Lung (tissue), 12 donors: ENCODE measurements around the gene LHPP. TPM values are rescaled to one million over a fixed set of nuclear protein-coding genes. Genes with fewer than 3 reads are reported as not detected.
A peak's percentile ranks its signal among the peaks of the same experiment; 100 is the strongest.

Source experiments
- ATAC-seq: fragments of 200-7000 bp; cut with Tn5 transposase; one replicate; pipeline ENCODE4 v1.9.1; 2020; ENCODE audit warnings: moderate number of reproducible peaks; ENCODE audit not compliant: insufficient read depth, low FRiP score
- DNase-seq, 3 donors: peaks; one replicate each; pipeline ENCODE4 v3.0.0-alpha.2; 2013 to 2017
- H3K27ac ChIP-seq, 2 donors: one replicate each; pipeline ENCODE4 v1.5.1; 2013; ENCODE audit warnings: mild to moderate bottlenecking in 2 of 2, moderate library complexity in 2 of 2, control low read depth in 1 of 2, inconsistent platforms in 1 of 2, low read depth in 1 of 2, low read length in 1 of 2
- H3K27me3 ChIP-seq, 3 donors: one replicate each; pipeline ENCODE4 v1.5.1; 2013; ENCODE audit warnings: low read length in 2 of 3; ENCODE audit not compliant: control insufficient read depth in 3 of 3, insufficient read depth in 3 of 3
- H3K36me3 ChIP-seq, 4 donors: one replicate each; pipeline ENCODE4 v1.5.1; 2013; ENCODE audit warnings: low read length in 4 of 4, mild to moderate bottlenecking in 1 of 4, moderate library complexity in 1 of 4; ENCODE audit not compliant: control insufficient read depth in 4 of 4, insufficient read depth in 4 of 4
- H3K4me1 ChIP-seq, 5 donors: one replicate each; pipeline ENCODE4 v1.5.1; 2013; ENCODE audit warnings: low read length in 5 of 5, mild to moderate bottlenecking in 2 of 5, moderate library complexity in 1 of 5; ENCODE audit not compliant: control insufficient read depth in 5 of 5, insufficient read depth in 5 of 5
- H3K4me3 ChIP-seq: one replicate; pipeline ENCODE4 v1.5.1; 2013; ENCODE audit warnings: mild to moderate bottlenecking, control low read depth, moderate library complexity
- H3K9ac ChIP-seq, 2 donors: one replicate each; pipeline ENCODE4 v1.5.1; 2013; ENCODE audit warnings: low read length in 2 of 2, control low read depth in 1 of 2; ENCODE audit not compliant: insufficient read depth in 1 of 2
- H3K9me3 ChIP-seq, 4 donors: one replicate each; pipeline ENCODE4 v1.5.1; 2013; ENCODE audit warnings: low read length in 3 of 4, mild to moderate bottlenecking in 1 of 4, moderate library complexity in 1 of 4; ENCODE audit not compliant: control insufficient read depth in 4 of 4, insufficient read depth in 3 of 4
- WGBS, 2 donors: extraction: QIAGEN DNeasy Blood & Tissue Kit; methylation state at CpG; one replicate each; pipeline ENCODE4 v1.1.7; 2013; 5-methylcytosine and 5-hydroxymethylcytosine counted together
- polyA plus RNA-seq, 2 donors: library from polyadenylated mRNA; stranded (reverse); fragments of 200-250 nt; gene quantifications; one replicate each; pipeline ENCODE4 v1.2.1, GENCODE V29; 2013
- total RNA-seq, 2 donors: library from RNA; depleted of rRNA in 1 of 2; stranded (reverse); fragments of >200 nt in 1 of 2; gene quantifications; one replicate each; pipeline ENCODE4 v1.2.1, GENCODE V29; 2014 to 2021
- TF ChIP-seq, protein P1 (sequence below): IDR thresholded peaks from 2 replicates; pipeline ENCODE4 v1.5.1; 2012; ENCODE audit warnings: mild to moderate bottlenecking; ENCODE audit errors: control extremely low read depth, extremely low read depth
- donor health status: control.
- donor health status: control.
- donor health status: Bipolar disorder and iron deficiency.
- donor health status: healthy.
- donor health status: DM: yes; HTN: yes; CAD: no.

The LHPP gene
- total and polyA plus RNA-seq, 4 donors: 7.1 to 18.6 (median 14.8) TPM

DNA sequence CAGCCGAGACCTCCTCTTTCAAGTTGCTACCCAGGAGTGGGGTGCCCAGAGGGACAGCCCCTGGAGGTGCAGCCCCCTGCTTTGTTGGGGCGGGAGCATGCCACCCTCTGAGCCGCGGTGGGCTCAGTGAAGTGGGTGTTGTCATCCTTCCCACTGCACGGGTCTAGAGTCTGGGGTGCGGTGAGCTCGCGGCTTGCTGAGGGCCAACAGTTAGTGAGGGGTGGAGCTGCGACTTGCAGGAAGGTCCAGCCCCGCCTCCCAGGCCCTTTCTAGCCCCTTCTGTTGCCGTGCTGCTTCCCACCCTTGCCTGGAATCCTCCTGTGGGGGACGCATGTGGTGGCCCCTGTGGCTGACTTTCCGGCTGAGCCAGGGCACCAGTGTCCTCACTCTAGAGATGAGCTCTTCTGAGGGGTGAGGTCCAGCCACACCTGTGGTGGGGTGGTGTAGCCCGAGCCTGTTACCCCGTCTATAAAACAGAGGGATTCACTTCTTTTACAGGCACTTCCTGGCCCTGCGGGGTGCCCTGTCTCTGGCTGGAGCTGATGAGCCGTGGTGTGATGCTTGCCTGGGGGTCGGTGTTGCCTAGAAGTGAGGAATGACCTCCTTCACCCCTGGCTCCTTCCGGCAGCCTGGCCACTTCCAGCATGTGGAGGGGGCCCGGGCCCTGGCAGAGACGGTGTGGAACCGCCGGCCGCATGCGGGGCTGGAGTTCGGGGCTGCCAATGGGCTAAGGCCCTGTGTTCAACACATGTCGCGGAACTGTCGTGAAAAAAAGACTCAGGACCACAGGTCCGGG is 154.6 kb downstream of the LHPP start:
- Histone ChIP-seq H3K9ac (no peak overlapping the region), H3K36me3 (peaks cover 0 to 18% (median 1%) of the 10 kb centered on the region in 4 donors), H3K27me3 (no peaks in the 10 kb centered on the region), H3K4me1 (peaks cover 0 to 31% (median 19%) of the 10 kb centered on the region in 5 donors), H3K27ac (no peak overlapping the region), H3K4me3 (no peak overlapping the region), H3K9me3 (no peaks in the 10 kb centered on the region)
- TF ChIP-seq, protein P1, sequence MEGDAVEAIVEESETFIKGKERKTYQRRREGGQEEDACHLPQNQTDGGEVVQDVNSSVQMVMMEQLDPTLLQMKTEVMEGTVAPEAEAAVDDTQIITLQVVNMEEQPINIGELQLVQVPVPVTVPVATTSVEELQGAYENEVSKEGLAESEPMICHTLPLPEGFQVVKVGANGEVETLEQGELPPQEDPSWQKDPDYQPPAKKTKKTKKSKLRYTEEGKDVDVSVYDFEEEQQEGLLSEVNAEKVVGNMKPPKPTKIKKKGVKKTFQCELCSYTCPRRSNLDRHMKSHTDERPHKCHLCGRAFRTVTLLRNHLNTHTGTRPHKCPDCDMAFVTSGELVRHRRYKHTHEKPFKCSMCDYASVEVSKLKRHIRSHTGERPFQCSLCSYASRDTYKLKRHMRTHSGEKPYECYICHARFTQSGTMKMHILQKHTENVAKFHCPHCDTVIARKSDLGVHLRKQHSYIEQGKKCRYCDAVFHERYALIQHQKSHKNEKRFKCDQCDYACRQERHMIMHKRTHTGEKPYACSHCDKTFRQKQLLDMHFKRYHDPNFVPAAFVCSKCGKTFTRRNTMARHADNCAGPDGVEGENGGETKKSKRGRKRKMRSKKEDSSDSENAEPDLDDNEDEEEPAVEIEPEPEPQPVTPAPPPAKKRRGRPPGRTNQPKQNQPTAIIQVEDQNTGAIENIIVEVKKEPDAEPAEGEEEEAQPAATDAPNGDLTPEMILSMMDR: no peak
- ATAC-seq: no peak
- no peak for DNase-seq
- 90 to 93% methylated on average over 30 of the region's 30 CpGs for WGBS, 2 donors

DNA sequence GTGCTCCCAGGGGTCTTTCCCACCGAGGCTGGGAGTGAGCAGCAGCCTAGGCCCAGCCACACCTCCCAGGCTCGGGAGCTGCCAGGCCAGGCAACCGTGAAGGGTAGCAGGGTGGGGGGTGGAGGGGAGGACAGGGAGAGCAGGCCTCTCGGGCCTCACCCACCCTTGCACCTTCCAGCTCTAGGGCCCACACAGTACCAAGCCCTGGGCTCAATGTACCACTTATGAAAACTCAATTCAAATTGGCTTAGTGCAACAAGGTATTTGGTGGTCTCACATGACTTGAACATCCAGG is 155.2 kb downstream of the LHPP start:
- no peak for ATAC-seq
- 81 to 87% methylated on average over 4 of the region's 4 CpGs for WGBS, 2 donors
- no peak overlapping the region for H3K9ac ChIP-seq
- no peak overlapping the region for H3K4me3 ChIP-seq
- no peak for DNase-seq
- no peaks in the 10 kb centered on the region for H3K9me3 ChIP-seq
- H3K27ac ChIP-seq: no peak overlapping the region
- H3K27me3 ChIP-seq: no peaks in the 10 kb centered on the region
- H3K36me3 ChIP-seq: peaks cover 0 to 20% (median 1%) of the 10 kb centered on the region in 4 donors
- TF ChIP-seq, protein P1: no peak
- peaks cover 0 to 29% (median 14%) of the 10 kb centered on the region in 5 donors for H3K4me1 ChIP-seq

DNA sequence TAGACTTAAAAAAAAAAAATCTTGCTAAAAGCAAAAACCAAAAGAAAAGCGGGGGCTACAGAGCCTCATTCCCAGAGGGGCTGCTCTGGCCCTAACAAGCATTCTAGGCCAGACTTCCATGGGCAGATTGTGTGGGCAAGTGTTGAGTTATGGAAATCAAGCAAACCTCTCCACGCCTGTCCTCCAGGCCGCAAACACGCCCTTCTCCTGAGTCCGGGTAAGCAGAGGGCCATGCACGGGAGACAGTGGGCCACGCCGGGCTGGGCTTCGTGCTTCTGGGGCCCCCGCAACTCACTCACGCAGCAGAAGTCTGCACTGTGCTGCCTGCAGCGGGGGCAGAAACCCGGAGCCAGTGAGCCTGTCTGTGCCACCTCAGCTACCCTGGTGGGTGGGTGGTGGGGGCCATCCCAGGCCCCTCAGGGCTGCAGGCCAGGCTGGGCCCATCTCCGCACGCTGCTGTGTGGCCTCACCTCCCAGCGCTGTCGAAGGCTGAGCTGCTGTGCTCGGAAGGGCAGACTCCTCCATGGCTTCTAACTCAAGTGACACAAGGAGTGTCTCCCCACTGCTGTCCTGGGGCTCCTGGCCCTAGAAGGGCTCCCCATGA is 156.9 kb downstream of the LHPP start:
- ATAC-seq (no peak), DNase-seq (no peak)
- Histone ChIP-seq H3K27me3 (no peaks in the 10 kb centered on the region), H3K36me3 (peaks cover 0 to 26% (median 1%) of the 10 kb centered on the region in 4 donors), H3K9me3 (no peaks in the 10 kb centered on the region), H3K27ac (peak overlapping the region in 1 of 2 donors; percentile 75), H3K9ac (no peak overlapping the region), H3K4me3 (no peak overlapping the region), H3K4me1 (peaks cover 0 to 32% (median 11%) of the 10 kb centered on the region in 5 donors)
- TF ChIP-seq, protein P1: no peak
- 87 to 90% methylated on average over 18 of the region's 18 CpGs for WGBS, 2 donors
